ENCODE data around the gene TJP1.
"Not testable (repeated sequence)": the region's sequence is repeated elsewhere in the genome, so short reads cannot be mapped to it uniquely, and the experiment has no call there.

DNA sequence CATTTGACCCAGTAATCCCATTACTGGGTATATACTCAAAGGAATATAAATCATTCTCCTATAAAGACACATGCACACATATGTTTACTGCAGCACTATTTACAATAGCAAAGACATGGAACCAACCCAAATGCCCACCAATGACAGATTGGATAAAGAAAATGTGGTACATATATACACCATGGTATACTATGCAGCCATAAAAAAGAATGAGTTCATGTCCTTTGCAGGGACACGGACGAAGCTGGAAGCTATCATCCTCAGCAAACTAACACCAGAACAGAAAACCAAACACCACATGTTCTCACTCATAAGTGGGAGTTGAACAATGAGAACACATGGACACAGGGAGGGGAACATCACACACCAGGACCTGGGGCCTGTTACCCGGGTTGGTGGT, 4.8 kb downstream of the TJP1 start:
- TF ChIP-seq, protein P1, sequence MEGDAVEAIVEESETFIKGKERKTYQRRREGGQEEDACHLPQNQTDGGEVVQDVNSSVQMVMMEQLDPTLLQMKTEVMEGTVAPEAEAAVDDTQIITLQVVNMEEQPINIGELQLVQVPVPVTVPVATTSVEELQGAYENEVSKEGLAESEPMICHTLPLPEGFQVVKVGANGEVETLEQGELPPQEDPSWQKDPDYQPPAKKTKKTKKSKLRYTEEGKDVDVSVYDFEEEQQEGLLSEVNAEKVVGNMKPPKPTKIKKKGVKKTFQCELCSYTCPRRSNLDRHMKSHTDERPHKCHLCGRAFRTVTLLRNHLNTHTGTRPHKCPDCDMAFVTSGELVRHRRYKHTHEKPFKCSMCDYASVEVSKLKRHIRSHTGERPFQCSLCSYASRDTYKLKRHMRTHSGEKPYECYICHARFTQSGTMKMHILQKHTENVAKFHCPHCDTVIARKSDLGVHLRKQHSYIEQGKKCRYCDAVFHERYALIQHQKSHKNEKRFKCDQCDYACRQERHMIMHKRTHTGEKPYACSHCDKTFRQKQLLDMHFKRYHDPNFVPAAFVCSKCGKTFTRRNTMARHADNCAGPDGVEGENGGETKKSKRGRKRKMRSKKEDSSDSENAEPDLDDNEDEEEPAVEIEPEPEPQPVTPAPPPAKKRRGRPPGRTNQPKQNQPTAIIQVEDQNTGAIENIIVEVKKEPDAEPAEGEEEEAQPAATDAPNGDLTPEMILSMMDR (conservative IDR thresholded peaks at IDR 0.05), result not testable (repeated sequence)
- TF ChIP-seq EZH2 (IDR thresholded peaks at IDR 0.05; ENCODE audit: low read depth), result not testable (repeated sequence)

Data from PC-9 (cell line).